Stimulated activated CD8-positive, alpha-beta memory T cell treated with anti-CD3 and anti-CD28 coated beads, Interleukin-2, amount 100 ng/mL, for 48 hours (primary cell): ENCODE results near the gene METRNL.
"Not testable (repeated sequence)": the region's sequence is repeated elsewhere in the genome, so short reads cannot be mapped to it uniquely, and the experiment has no call there.

ENCODE experiments used
- DNase-seq, 2 donors: peaks; one replicate each; pipeline ENCODE4 v3.0.0-alpha.2; 2020; ENCODE audit warnings: low read depth in 2 of 2

METRNL gene

GRCh38 chr17:83079352-83079747 lies at the start of gene METRNL:
TSS of gene METRNL (plus strand) at chr17:83079609. CDS start at chr17:83079816, 207 bp downstream.
- peak; percentile 57 to 61 for DNase-seq

- DNase-seq, result no peak
Measured at GRCh38 chr17:83030432-83030831, 49.0 kb upstream of the METRNL start.

- DNase-seq, result no peak
Measured at GRCh38 chr17:83031321-83031945, 48.0 kb upstream of the METRNL start.

- not testable (repeated sequence) for DNase-seq
Measured at GRCh38 chr17:83031946-83032451, 47.4 kb upstream of the METRNL start.

- DNase-seq, result no peak
Measured at GRCh38 chr17:83032781-83033180, 46.6 kb upstream of the METRNL start.

- DNase-seq, result no peak
Measured at GRCh38 chr17:83034525-83034924, 44.9 kb upstream of the METRNL start.

- DNase-seq, result no peak
Measured at GRCh38 chr17:83035722-83036121, 43.7 kb upstream of the METRNL start.

- no peak for DNase-seq
Measured at GRCh38 chr17:83036193-83036592, 43.2 kb upstream of the METRNL start.

- DNase-seq, result no peak
Measured at GRCh38 chr17:83036666-83037065, 42.7 kb upstream of the METRNL start.

- no peak for DNase-seq
Measured at GRCh38 chr17:83037084-83037873, 42.1 kb upstream of the METRNL start.

GRCh38 chr17:83037874-83038165 lies 41.6 kb upstream of the METRNL start:
- DNase-seq, result no peak

GRCh38 chr17:83038983-83039382 lies 40.4 kb upstream of the METRNL start:
- not testable (repeated sequence) for DNase-seq

- no peak for DNase-seq
Measured at GRCh38 chr17:83041305-83041704, 38.1 kb upstream of the METRNL start.

- DNase-seq, result no peak
Measured at GRCh38 chr17:83042522-83043158, 36.8 kb upstream of the METRNL start.

GRCh38 chr17:83044479-83044878 lies 34.9 kb upstream of the METRNL start:
- DNase-seq, result not testable (repeated sequence)

- no peak for DNase-seq
Measured at GRCh38 chr17:83046448-83047181, 32.8 kb upstream of the METRNL start.

- DNase-seq, result no peak
Measured at GRCh38 chr17:83047182-83047478, 32.3 kb upstream of the METRNL start.

GRCh38 chr17:83047818-83048475 lies 31.5 kb upstream of the METRNL start:
- DNase-seq, result not testable (repeated sequence)

- no peak for DNase-seq
Measured at GRCh38 chr17:83050651-83051395, 28.6 kb upstream of the METRNL start.

GRCh38 chr17:83051396-83052240 lies 27.8 kb upstream of the METRNL start:
- DNase-seq, result peak; percentile 96
